Karpas-422 (cell line): ENCODE results near the gene TENM4. TPM values are rescaled to one million over a fixed set of nuclear protein-coding genes. Genes with fewer than 3 reads are reported as not detected.

Experiments
- DNase-seq: peaks from one replicate; pipeline ENCODE4 v3.0.0-alpha.2; 2015
- H2AFZ ChIP-seq: fragments of 200-600 bp; sonication (generic); 2 replicates; pipeline ENCODE4 v1.6.1; 2014; ENCODE audit warnings: antibody characterized with exemption, low read length, mixed read lengths
- H3K27ac ChIP-seq: fragments of 200-600 bp; sonication (generic); 2 replicates; pipeline ENCODE4 v1.5.1; 2014; ENCODE audit warnings: mild to moderate bottlenecking, low read length, moderate library complexity
- H3K27me3 ChIP-seq: fragments of 200-600 bp; sonication (generic); 2 replicates; pipeline ENCODE4 v1.6.1; 2014; ENCODE audit warnings: low read length, mixed read lengths
- H3K36me3 ChIP-seq: fragments of 200-600 bp; sonication (generic); 2 replicates; pipeline ENCODE4 v1.6.1; 2014; ENCODE audit warnings: low read length, mixed read lengths; ENCODE audit not compliant: insufficient read depth
- H3K4me1 ChIP-seq: fragments of 200-600 bp; sonication (generic); 2 replicates; pipeline ENCODE4 v1.6.1; 2014; ENCODE audit warnings: mild to moderate bottlenecking, low read length, mixed read lengths
- H3K4me2 ChIP-seq: fragments of 200-600 bp; sonication (generic); 2 replicates; pipeline ENCODE4 v1.6.1; 2014; ENCODE audit warnings: low read length, low read depth, mild to moderate bottlenecking; ENCODE audit not compliant: poor library complexity, severe bottlenecking
- H3K4me3 ChIP-seq: fragments of 200-600 bp; sonication (generic); 2 replicates; pipeline ENCODE4 v1.5.1; 2014; ENCODE audit warnings: mild to moderate bottlenecking, antibody characterized with exemption, low read length, mixed read lengths
- H3K79me2 ChIP-seq: fragments of 200-600 bp; sonication (generic); 2 replicates; pipeline ENCODE4 v1.6.1; 2014; ENCODE audit warnings: mild to moderate bottlenecking, low read length, mixed read lengths
- H3K9ac ChIP-seq: fragments of 200-600 bp; sonication (generic); 2 replicates; pipeline ENCODE4 v1.6.0; 2014; ENCODE audit warnings: low read length
- H3K9me2 ChIP-seq: fragments of 200-600 bp; sonication (generic), shearing (Covaris generic); replicated peaks from 2 replicates; pipeline ENCODE4 v1.6.0; 2014; ENCODE audit warnings: mild to moderate bottlenecking, low read length, moderate library complexity; ENCODE audit not compliant: insufficient read depth
- H3K9me3 ChIP-seq: fragments of 300-700, 200-600 bp; sonication (generic); 2 replicates; pipeline ENCODE4 v1.6.1; 2014; ENCODE audit warnings: low read length, mixed read lengths
- H4K20me1 ChIP-seq: fragments of 200-600 bp; sonication (generic); 2 replicates; pipeline ENCODE4 v1.6.1; 2014; ENCODE audit warnings: mild to moderate bottlenecking, antibody characterized with exemption, low read length, low read depth; ENCODE audit not compliant: insufficient read depth
- total RNA-seq: library from RNA; depleted of rRNA; stranded (reverse); fragments of >200 nt; shearing (Covaris generic); gene quantifications from 2 replicates; pipeline ENCODE4 v1.2.3, GENCODE V29; 2014; ENCODE audit warnings: low replicate concordance

Gene TENM4
- total RNA-seq, 1 experiment from 2014 or later: not detected

DNA sequence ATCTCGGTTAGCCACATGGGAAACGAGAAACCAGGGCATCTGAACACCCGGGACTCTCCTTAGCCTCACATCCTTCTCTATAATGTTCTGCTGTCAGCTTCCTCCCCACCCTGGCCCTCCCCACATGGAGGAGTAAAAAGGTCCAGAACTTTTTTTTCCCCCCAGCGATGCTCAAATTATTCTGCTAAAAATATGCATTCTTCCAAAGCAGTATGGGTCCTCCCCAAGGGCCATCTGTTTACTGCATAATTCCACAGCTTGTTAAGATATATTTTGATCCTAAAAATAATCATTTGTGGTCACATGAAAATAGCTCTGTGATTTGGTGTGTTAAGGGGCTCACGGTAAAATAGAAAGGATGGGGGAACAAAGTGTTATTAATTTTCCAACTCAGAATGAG is 584.6 kb downstream of the TENM4 start:
- H3K4me2 ChIP-seq: no peak overlapping the region
- H3K9ac ChIP-seq: no peak overlapping the region
- H3K9me2 ChIP-seq: no peaks in the 10 kb centered on the region
- no peak overlapping the region for H3K4me3 ChIP-seq
- no peaks in the 10 kb centered on the region for H3K27me3 ChIP-seq
- no peaks in the 10 kb centered on the region for H3K79me2 ChIP-seq
- H3K36me3 ChIP-seq: no peaks in the 10 kb centered on the region
- H3K27ac ChIP-seq: no peak overlapping the region
- no peaks in the 10 kb centered on the region for H3K4me1 ChIP-seq
- no peaks in the 10 kb centered on the region for H3K9me3 ChIP-seq
- H2AFZ ChIP-seq: no peak overlapping the region
- no peak for DNase-seq
- H4K20me1 ChIP-seq: 0 out of 2 replicates have a peak, but pooled peaks cover 2% of the 10 kb centered on the region

DNA sequence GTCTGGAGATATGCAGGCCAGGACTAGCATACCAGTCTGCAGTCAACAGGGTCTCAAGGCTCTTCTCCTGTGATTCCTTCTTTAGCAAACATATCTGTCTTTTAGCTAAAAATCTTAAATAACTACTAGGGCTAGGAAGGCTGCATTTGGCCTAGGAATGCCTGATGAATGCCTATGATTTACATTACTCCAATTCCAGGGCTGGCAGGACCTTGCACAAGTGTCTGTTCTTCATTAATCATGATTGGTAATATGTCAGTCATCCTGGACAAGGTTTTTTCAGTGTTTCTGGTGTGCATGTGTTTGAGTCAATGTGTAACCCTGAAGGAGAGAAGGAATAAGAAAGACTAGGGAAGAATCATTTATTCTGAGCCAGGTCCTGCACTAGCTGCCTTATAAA is 585.7 kb downstream of the TENM4 start:
- no peaks in the 10 kb centered on the region for H3K79me2 ChIP-seq
- H3K4me3 ChIP-seq: no peak overlapping the region
- H3K9ac ChIP-seq: no peak overlapping the region
- no peaks in the 10 kb centered on the region for H3K9me2 ChIP-seq
- no peaks in the 10 kb centered on the region for H3K4me1 ChIP-seq
- no peaks in the 10 kb centered on the region for H3K9me3 ChIP-seq
- no peaks in the 10 kb centered on the region for H3K27me3 ChIP-seq
- no peak for DNase-seq
- no peaks in the 10 kb centered on the region for H4K20me1 ChIP-seq
- no peak overlapping the region for H3K27ac ChIP-seq
- no peak overlapping the region for H2AFZ ChIP-seq
- no peak overlapping the region for H3K4me2 ChIP-seq
- H3K36me3 ChIP-seq: no peaks in the 10 kb centered on the region

DNA sequence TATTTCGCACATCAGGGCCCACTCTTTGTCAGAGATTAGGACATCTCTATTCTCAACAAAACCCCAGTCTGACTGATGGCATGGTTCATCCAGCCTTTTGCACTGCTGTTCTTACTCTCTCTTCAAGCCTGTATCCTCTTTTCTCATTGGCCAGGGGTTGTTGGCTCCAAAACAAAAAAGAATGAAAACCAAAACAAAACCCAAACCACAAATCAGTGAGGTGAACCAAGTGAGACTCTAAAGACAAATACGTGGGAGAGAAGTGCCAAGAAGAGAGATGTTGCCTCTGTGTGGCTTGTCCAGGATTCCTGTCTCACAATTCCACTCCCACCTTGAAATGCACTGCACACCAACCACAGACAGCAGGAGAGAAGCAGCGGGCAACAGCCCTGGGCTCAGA is 587.3 kb downstream of the TENM4 start:
- H3K4me1 ChIP-seq: no peaks in the 10 kb centered on the region
- no peaks in the 10 kb centered on the region for H3K79me2 ChIP-seq
- H4K20me1 ChIP-seq: no peaks in the 10 kb centered on the region
- H2AFZ ChIP-seq: no peak overlapping the region
- H3K9ac ChIP-seq: no peak overlapping the region
- H3K27me3 ChIP-seq: no peaks in the 10 kb centered on the region
- H3K36me3 ChIP-seq: no peaks in the 10 kb centered on the region
- H3K9me2 ChIP-seq: no peaks in the 10 kb centered on the region
- H3K9me3 ChIP-seq: no peaks in the 10 kb centered on the region
- H3K27ac ChIP-seq: no peak overlapping the region
- H3K4me2 ChIP-seq: no peak overlapping the region
- DNase-seq: no peak
- H3K4me3 ChIP-seq: no peak overlapping the region

DNA sequence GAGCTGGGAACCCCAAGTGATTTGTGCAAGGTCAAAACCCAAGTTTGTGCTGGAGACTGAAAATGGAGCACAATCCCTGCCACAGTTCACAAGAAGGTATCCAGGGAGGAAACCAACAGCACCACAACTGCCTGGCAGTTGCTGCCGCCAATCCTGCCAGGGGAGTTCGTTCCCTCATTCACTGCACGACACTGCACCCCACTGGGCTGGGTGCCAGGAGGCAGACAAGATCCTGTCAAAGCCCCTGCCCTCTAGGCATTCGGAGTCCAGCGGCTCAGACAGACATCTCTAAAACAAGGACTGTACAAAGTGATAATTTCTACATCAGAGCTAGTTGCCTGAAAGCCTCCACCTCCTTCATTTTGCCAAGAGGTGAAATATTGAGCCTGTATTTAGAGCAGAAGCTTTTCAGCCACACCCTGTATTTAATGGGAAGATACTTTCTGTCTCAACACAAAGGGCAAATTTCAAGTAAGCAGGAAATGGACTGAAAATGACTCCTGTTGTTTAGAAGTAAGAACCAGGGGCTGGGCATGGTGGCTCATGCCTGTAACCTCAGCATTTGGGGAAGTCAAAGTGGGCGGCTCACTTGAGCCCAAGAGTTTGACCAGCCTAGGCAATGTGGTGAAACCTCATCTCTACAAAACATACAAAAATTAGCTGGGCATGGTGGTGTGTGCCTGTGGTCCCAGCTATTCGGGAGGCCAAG is 588.8 kb downstream of the TENM4 start:
- no peak overlapping the region for H3K27ac ChIP-seq
- no peak for DNase-seq
- no peak overlapping the region for H3K4me3 ChIP-seq
- H3K9ac ChIP-seq: no peak overlapping the region
- H3K4me1 ChIP-seq: no peaks in the 10 kb centered on the region
- H4K20me1 ChIP-seq: no peaks in the 10 kb centered on the region
- H3K36me3 ChIP-seq: no peaks in the 10 kb centered on the region
- no peaks in the 10 kb centered on the region for H3K9me3 ChIP-seq
- H3K27me3 ChIP-seq: no peaks in the 10 kb centered on the region
- no peak overlapping the region for H3K4me2 ChIP-seq
- no peaks in the 10 kb centered on the region for H3K79me2 ChIP-seq
- no peaks in the 10 kb centered on the region for H3K9me2 ChIP-seq
- H2AFZ ChIP-seq: no peak overlapping the region

DNA sequence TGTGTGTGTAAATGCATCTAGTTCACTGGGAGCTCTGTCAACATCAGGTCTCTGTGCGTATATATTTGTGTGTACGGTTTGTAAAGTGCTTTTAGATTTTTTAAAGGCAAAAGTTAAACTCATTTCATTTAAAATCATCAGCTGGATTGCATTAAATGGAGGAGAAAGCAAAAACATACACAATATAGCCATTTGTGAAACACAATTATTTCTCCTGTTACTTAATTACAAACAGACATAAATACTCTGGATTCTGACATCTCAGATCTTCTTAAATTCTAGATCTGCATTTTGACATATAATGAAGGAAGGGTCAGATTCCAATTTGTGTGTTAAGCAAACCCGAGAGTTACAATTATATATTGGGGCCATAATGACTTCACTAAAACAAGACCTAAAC is 590.8 kb downstream of the TENM4 start:
- no peaks in the 10 kb centered on the region for H4K20me1 ChIP-seq
- DNase-seq: no peak

DNA sequence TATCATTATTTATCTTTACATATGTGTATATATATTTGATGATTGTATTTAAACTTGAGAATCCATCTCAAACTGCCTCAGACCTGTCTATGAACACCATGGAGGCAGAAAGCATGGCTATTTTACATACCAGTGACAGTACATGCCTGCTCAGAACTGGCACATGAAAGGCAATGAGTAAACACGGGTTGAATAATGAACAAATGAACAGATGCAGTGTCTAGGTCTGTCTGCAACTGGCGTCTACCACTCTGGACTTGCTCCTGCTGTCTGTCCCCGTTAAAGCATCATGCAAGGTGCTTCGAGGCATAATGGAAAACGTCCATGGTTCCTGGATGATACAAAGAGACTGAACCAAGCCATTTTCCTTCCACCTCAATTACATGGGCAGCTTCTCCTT is 594.6 kb downstream of the TENM4 start:
- no peaks in the 10 kb centered on the region for H3K36me3 ChIP-seq
- no peak overlapping the region for H3K27ac ChIP-seq
- DNase-seq: no peak
- H3K4me3 ChIP-seq: no peak overlapping the region
- H3K4me1 ChIP-seq: no peaks in the 10 kb centered on the region
- H3K4me2 ChIP-seq: no peak overlapping the region
- no peak overlapping the region for H2AFZ ChIP-seq
- no peaks in the 10 kb centered on the region for H4K20me1 ChIP-seq
- H3K9me2 ChIP-seq: no peaks in the 10 kb centered on the region
- no peaks in the 10 kb centered on the region for H3K9me3 ChIP-seq
- no peaks in the 10 kb centered on the region for H3K27me3 ChIP-seq
- H3K79me2 ChIP-seq: no peaks in the 10 kb centered on the region
- no peak overlapping the region for H3K9ac ChIP-seq

More for the DNA sequence above, 590.8 kb downstream of the TENM4 start:
- no peaks in the 10 kb centered on the region for H3K4me1 ChIP-seq
- H3K27ac ChIP-seq: no peak overlapping the region
- no peak overlapping the region for H3K9ac ChIP-seq
- no peaks in the 10 kb centered on the region for H3K27me3 ChIP-seq
- no peaks in the 10 kb centered on the region for H3K9me3 ChIP-seq
- no peaks in the 10 kb centered on the region for H3K79me2 ChIP-seq
- H3K9me2 ChIP-seq: no peaks in the 10 kb centered on the region
- no peak overlapping the region for H2AFZ ChIP-seq
- no peaks in the 10 kb centered on the region for H3K36me3 ChIP-seq
- no peak overlapping the region for H3K4me2 ChIP-seq
- H3K4me3 ChIP-seq: no peak overlapping the region

DNA sequence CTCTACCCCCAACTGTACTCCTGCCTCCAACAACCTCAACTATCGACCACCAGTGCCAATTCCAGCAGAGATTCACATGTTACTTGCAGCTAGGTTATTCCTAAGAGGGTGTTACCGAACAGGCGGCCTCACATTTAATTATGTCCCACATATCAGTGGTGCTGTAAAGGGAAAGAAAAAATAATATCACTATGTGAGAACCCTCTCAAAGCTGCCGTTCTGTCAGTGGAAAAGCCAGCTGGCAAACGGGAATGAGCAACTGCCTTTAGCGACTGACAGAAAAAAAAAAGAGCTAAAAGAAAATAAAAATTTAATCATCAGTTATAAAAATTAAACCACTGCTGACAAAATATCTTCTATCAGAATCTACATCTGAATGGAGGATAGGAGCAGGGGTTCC is 595.3 kb downstream of the TENM4 start:
- Histone ChIP-seq H3K4me1 (no peaks in the 10 kb centered on the region), H3K9me3 (no peaks in the 10 kb centered on the region), H3K4me2 (no peak overlapping the region), H3K9ac (no peak overlapping the region), H3K27ac (no peak overlapping the region), H4K20me1 (no peaks in the 10 kb centered on the region), H3K36me3 (no peaks in the 10 kb centered on the region), H3K9me2 (no peaks in the 10 kb centered on the region), H3K27me3 (no peaks in the 10 kb centered on the region), H3K79me2 (no peaks in the 10 kb centered on the region), H2AFZ (no peak overlapping the region), H3K4me3 (no peak overlapping the region)
- DNase-seq: no peak

DNA sequence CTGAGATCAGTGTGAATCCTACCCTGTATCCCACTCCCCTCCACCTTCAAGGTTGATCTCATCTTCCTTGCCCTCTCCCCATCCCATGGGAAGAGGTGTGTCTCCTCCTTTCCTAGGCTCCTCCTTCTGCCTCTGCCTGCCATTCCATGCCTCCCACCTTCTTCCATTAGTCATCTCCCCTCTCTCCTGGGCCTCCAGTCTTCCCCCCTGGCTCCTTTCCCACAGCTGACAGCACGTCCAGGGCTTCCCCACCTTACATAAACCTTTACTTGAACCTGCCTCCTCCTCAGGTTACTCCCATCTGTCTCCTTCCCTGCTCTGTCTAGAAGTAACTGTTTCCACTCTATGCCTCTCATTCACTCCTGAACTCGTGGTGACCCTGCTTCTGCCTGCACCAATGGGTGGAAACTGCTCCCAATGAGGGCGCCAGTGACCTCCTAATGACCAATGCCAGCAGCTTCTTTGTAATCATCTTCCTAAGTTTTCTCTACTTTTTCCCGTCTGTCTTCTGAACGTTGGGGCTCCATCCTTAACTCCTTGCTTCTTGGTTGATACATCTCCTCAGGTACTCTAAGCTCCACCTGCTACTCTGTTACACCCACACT is 599.3 kb downstream of the TENM4 start:
- no peak for DNase-seq
- Histone ChIP-seq H3K79me2 (no peaks in the 10 kb centered on the region), H3K4me1 (no peaks in the 10 kb centered on the region), H3K9me3 (no peaks in the 10 kb centered on the region), H3K4me2 (no peak overlapping the region), H4K20me1 (no peaks in the 10 kb centered on the region), H3K27me3 (no peaks in the 10 kb centered on the region), H3K36me3 (no peaks in the 10 kb centered on the region), H3K4me3 (no peak overlapping the region), H3K9ac (no peak overlapping the region), H2AFZ (no peak overlapping the region), H3K9me2 (no peaks in the 10 kb centered on the region), H3K27ac (no peak overlapping the region)
